B cell (primary cell): ENCODE results near the gene ERC2. TPM values are rescaled to one million over a fixed set of nuclear protein-coding genes. Genes with fewer than 3 reads are reported as not detected.

Experiments
- ATAC-seq: fragments of 200-7000 bp; cut with Tn5 transposase; one replicate; pipeline ENCODE4 v1.10.0; 2021; ENCODE audit warnings: low read depth, mild to moderate bottlenecking, moderate number of reproducible peaks, moderate library complexity
- CTCF ChIA-PET: fragments of 350-600 bp; sonication (Branson Sonifier 250); formaldehyde crosslinking; loops from one replicate; lab custom pipeline; 2021; ENCODE audit warnings: antibody characterized with exemption, inconsistent platforms; lab: Charles Lee
- POLR2A ChIA-PET: fragments of 350-600 bp; sonication (Branson Sonifier 250); formaldehyde crosslinking; loops from one replicate; lab custom pipeline; 2021; ENCODE audit warnings: antibody characterized with exemption; lab: Charles Lee
- DNase-seq: peaks from one replicate; pipeline ENCODE4 v3.0.0; 2013
- H2AFZ ChIP-seq: 2 replicates; pipeline ENCODE4 v1.6.1; 2012; ENCODE audit warnings: mild to moderate bottlenecking, low read depth, low read length; ENCODE audit not compliant: insufficient read depth, poor library complexity, severe bottlenecking
- H3K27ac ChIP-seq, 2 donors: 1 replicate in 1 of 2; 2 replicates in 1 of 2; pipeline ENCODE4 v1.5.1; 2012 to 2013; ENCODE audit warnings: low read length in 2 of 2, mild to moderate bottlenecking in 2 of 2, moderate library complexity in 1 of 2
- H3K27me3 ChIP-seq, 4 experiments: fragments of 200-600 bp in 1 of 4; sonication (generic) in 1 of 4; replicated peaks in 1 of 4; 1 replicate in 2 of 4; 2 replicates in 2 of 4; pipeline versions ENCODE4 v1.6.1 to v1.7.0; 2013 to 2016; ENCODE audit warnings: low read length in 3 of 4, mild to moderate bottlenecking in 2 of 4, mixed read lengths in 1 of 4, moderate library complexity in 1 of 4; ENCODE audit not compliant: insufficient read depth in 4 of 4, control insufficient read depth in 3 of 4; ENCODE audit errors: control extremely low read depth in 1 of 4
- H3K36me3 ChIP-seq, 2 experiments: replicated peaks in 1 of 2; 1 replicate in 1 of 2; 2 replicates in 1 of 2; pipeline versions ENCODE4 v1.6.1 to v1.7.1; 2013; ENCODE audit warnings: low read length in 1 of 2; ENCODE audit not compliant: insufficient read depth in 2 of 2, control insufficient read depth in 1 of 2; ENCODE audit errors: control extremely low read depth in 1 of 2, extremely low read depth in 1 of 2
- H3K4me1 ChIP-seq, 2 donors: fragments of 200-600 bp in 1 of 2; sonication (generic) in 1 of 2; 1 replicate in 1 of 2; 2 replicates in 1 of 2; pipeline versions ENCODE4 v1.5.1 to v1.6.1; 2013 to 2017; ENCODE audit warnings: low read length in 2 of 2; ENCODE audit not compliant: control insufficient read depth in 2 of 2, insufficient read depth in 2 of 2
- H3K4me2 ChIP-seq: replicated peaks from 2 replicates; pipeline ENCODE3; 2012; ENCODE audit warnings: mild to moderate bottlenecking, low read depth, low read length; ENCODE audit not compliant: poor library complexity, severe bottlenecking
- H3K4me3 ChIP-seq, 5 experiments: fragments of 200-600 bp in 1 of 5; sonication (generic) in 1 of 5; 1 replicate in 3 of 5; 2 replicates in 2 of 5; pipeline versions ENCODE4 v1.5.1 to v1.7.0; 2011 to 2016; ENCODE audit warnings: low read length in 4 of 5, mild to moderate bottlenecking in 4 of 5, low read depth in 2 of 5, control low read depth in 1 of 5, moderate library complexity in 1 of 5; ENCODE audit not compliant: insufficient read depth in 1 of 5; ENCODE audit errors: control extremely low read depth in 1 of 5, extremely low read depth in 1 of 5
- H3K79me2 ChIP-seq: fragments of 200-600 bp; sonication (generic); one replicate; pipeline ENCODE4 v1.6.0; 2016; ENCODE audit warnings: low read length; ENCODE audit not compliant: control insufficient read depth, insufficient read depth
- H3K9ac ChIP-seq: fragments of 200-600 bp; sonication (generic); 2 replicates; pipeline ENCODE4 v1.6.1; 2017; ENCODE audit warnings: mild to moderate bottlenecking, low read length, moderate library complexity
- H3K9me3 ChIP-seq, 3 donors: one replicate each; pipeline versions ENCODE4 v1.6.1 to v1.7.1; 2013; ENCODE audit warnings: low read length in 2 of 3; ENCODE audit not compliant: control insufficient read depth in 2 of 3, insufficient read depth in 1 of 3; ENCODE audit errors: control extremely low read depth in 1 of 3
- H4K20me1 ChIP-seq: 2 replicates; pipeline ENCODE4 v1.6.0; 2012; ENCODE audit warnings: mild to moderate bottlenecking, low read length; ENCODE audit not compliant: insufficient read depth, control insufficient read depth, poor library complexity, severe bottlenecking
- H3K27ac Mint-ChIP-seq: one replicate; pipeline ENCODE4 v1.8.0; 2021; ENCODE audit warnings: mixed read lengths
- H3K27me3 Mint-ChIP-seq: one replicate; pipeline ENCODE4 v1.8.0; 2021; ENCODE audit warnings: mixed read lengths
- H3K4me1 Mint-ChIP-seq: one replicate; pipeline ENCODE4 v1.8.0; 2021; ENCODE audit warnings: mixed read lengths
- H3K4me3 Mint-ChIP-seq: one replicate; pipeline ENCODE4 v1.8.0; 2021; ENCODE audit warnings: mixed read lengths
- H3K9me3 Mint-ChIP-seq: one replicate; pipeline ENCODE4 v1.8.0; 2022; ENCODE audit warnings: mixed read lengths; ENCODE audit not compliant: insufficient read depth
- EZH2 ChIP-seq: IDR thresholded peaks from 2 replicates; pipeline ENCODE4 v1.6.1; 2012; ENCODE audit warnings: borderline replicate concordance, low read depth, mild to moderate bottlenecking, moderate library complexity, low read length; ENCODE audit not compliant: insufficient read depth, poor library complexity, severe bottlenecking
- WGBS: methylation state at CpG from one replicate; pipeline ENCODE4 v1.1.5; 2013; ENCODE audit warnings: missing lambda C conversion rate; ENCODE audit not compliant: insufficient coverage; 5-methylcytosine and 5-hydroxymethylcytosine counted together
- intact Hi-C: fragments of 100-400 bp; cut with micrococcal nuclease; formaldehyde crosslinking; loops from one replicate; pipeline ENCODE4 v1.10.0; 2022
- polyA plus RNA-seq: library from polyadenylated mRNA; depleted of rRNA; stranded (reverse); fragments of >200 nt; gene quantifications from 2 replicates; pipeline ENCODE4 v1.2.3, GENCODE V29; 2012
- total RNA-seq, 2 donors: library from RNA; stranded (reverse); fragments of 120-200 nt in 1 of 2; gene quantifications; 1 replicate in 1 of 2; 2 replicates in 1 of 2; pipeline versions ENCODE4 v1.2.3 to v1.2.4, GENCODE V29; 2013 to 2022
- TF ChIP-seq, protein P1 (sequence below): fragments of 200-600 bp; IDR thresholded peaks from one replicate; pipeline ENCODE4 v1.8.0; 2022; ENCODE audit warnings: antibody characterized with exemption, mild to moderate bottlenecking

Gene ERC2
- total and polyA plus RNA-seq, 2 donors (not counting 1 experiment from before 2014, with no cell fraction given) = not detected

GRCh38 chr3:55854494-55854893 is 613.8 kb downstream of the ERC2 start:
- ATAC-seq (no peak), DNase-seq (no peak)
- H3K9ac ChIP-seq = no peak overlapping the region
- no peaks in the 10 kb centered on the region for H4K20me1 ChIP-seq
- no peaks in the 10 kb centered on the region for H3K79me2 ChIP-seq
- ChIA-PET CTCF (no interaction called here), POLR2A (no interaction called here)
- Mint-ChIP-seq H3K4me1 (no peaks in the 10 kb centered on the region), H3K27ac (no peak overlapping the region), H3K9me3 (no peaks in the 10 kb centered on the region), H3K4me3 (no peak overlapping the region), H3K27me3 (no peaks in the 10 kb centered on the region)
- H3K4me2 ChIP-seq = no peak overlapping the region
- H2AFZ ChIP-seq = no peak overlapping the region
- no peaks in the 10 kb centered on the region for H3K36me3 ChIP-seq
- no peaks in the 10 kb centered on the region for H3K4me1 ChIP-seq
- TF ChIP-seq, protein P1, sequence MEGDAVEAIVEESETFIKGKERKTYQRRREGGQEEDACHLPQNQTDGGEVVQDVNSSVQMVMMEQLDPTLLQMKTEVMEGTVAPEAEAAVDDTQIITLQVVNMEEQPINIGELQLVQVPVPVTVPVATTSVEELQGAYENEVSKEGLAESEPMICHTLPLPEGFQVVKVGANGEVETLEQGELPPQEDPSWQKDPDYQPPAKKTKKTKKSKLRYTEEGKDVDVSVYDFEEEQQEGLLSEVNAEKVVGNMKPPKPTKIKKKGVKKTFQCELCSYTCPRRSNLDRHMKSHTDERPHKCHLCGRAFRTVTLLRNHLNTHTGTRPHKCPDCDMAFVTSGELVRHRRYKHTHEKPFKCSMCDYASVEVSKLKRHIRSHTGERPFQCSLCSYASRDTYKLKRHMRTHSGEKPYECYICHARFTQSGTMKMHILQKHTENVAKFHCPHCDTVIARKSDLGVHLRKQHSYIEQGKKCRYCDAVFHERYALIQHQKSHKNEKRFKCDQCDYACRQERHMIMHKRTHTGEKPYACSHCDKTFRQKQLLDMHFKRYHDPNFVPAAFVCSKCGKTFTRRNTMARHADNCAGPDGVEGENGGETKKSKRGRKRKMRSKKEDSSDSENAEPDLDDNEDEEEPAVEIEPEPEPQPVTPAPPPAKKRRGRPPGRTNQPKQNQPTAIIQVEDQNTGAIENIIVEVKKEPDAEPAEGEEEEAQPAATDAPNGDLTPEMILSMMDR = no peak
- no peak for TF ChIP-seq EZH2
- intact Hi-C loops = no loop called here
- H3K27ac ChIP-seq = no peak overlapping the region
- H3K9me3 ChIP-seq = no peaks in the 10 kb centered on the region
- no peak overlapping the region for H3K4me3 ChIP-seq
- WGBS = 71% methylated on average over 3 of the region's 5 CpGs
- H3K27me3 ChIP-seq = no peaks in the 10 kb centered on the region

- ATAC-seq (no peak), DNase-seq (no peak)
- H3K4me3 ChIP-seq = no peak overlapping the region
- H3K36me3 ChIP-seq = no peaks in the 10 kb centered on the region
- Mint-ChIP-seq H3K27me3 (no peaks in the 10 kb centered on the region), H3K4me1 (no peaks in the 10 kb centered on the region), H3K27ac (no peak overlapping the region), H3K4me3 (no peak overlapping the region), H3K9me3 (no peaks in the 10 kb centered on the region)
- no peaks in the 10 kb centered on the region for H3K9me3 ChIP-seq
- WGBS = no CpG with 5 or more reads among the region's 2 CpGs
- no peak for TF ChIP-seq EZH2
- TF ChIP-seq, protein P1 = no peak
- ChIA-PET CTCF (no interaction called here), POLR2A (no interaction called here)
- H4K20me1 ChIP-seq = no peaks in the 10 kb centered on the region
- H3K79me2 ChIP-seq = no peaks in the 10 kb centered on the region
- H3K27ac ChIP-seq = no peak overlapping the region
- H3K4me2 ChIP-seq = no peak overlapping the region
- no peaks in the 10 kb centered on the region for H3K4me1 ChIP-seq
- H3K27me3 ChIP-seq = no peaks in the 10 kb centered on the region
- no peak overlapping the region for H2AFZ ChIP-seq
- intact Hi-C loops = no loop called here
- no peak overlapping the region for H3K9ac ChIP-seq
Observed at GRCh38 chr3:55852326-55852725, 615.9 kb downstream of the ERC2 start.
